ENCODE results near the gene SMIM12.
"Not testable (repeated sequence)": the region's sequence is repeated elsewhere in the genome, so short reads cannot be mapped to it uniquely, and the experiment has no call there.

Gene SMIM12

DNA sequence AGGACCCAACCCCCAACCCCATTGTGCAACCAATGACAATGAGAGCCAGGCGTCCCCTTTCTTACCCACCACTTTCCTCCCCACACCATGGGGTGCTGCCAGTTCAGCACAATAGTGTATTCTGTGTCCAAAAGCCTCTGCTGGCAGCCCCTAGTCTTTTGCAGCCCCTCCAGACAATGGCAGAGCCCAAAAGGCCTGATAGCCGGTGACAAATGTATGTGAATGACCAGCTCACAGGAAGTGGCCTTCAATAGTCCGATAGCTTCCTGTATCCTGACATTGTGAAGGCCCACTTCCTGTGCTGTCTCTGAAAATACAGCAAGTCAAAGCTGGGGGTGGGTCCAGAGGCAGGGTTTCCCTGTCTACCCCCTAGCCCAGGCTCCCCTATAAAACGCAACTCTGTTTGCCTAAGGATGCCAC, 16.6 kb downstream of the SMIM12 start:
- DNase-seq = no peak

DNA sequence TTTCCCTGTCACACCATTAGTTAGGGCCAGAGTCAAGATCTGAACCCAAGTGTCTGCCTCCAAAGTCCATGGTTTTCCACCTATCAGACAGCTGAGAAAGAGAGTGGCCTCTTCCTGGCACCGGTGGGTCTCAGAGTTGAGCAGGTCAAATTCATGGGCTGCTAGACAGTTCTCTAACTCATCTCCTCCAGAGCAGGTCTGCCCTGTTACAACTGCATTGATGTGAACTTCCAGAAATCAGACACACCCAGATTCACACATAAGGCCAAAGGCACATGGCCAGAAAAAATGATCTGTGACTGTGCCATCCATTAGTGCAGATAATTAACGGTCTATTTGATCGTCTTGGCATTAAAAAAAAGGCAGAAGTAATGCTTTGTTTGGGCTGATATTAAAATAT, 17.5 kb downstream of the SMIM12 start:
- DNase-seq = no peak

DNA sequence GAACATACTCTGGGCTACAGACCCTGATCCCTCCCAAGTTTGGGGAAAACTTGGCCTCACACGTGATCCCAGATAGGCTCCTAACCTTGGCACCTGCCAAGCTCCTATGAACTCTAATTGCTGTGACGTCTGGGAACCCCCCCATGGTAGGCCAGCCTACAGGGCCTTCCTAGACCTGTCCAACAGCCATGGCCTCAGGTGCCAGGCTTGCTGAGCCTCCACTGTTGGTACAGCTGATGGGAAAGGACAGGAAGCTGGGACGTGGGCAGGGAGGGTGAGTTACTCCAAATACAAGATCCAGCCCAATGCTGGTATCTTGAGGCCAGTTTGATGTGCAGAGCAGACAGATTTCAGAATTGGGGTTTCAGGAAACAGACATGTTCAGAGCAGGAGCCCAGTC, 19.1 kb downstream of the SMIM12 start:
- no peak for DNase-seq

DNA sequence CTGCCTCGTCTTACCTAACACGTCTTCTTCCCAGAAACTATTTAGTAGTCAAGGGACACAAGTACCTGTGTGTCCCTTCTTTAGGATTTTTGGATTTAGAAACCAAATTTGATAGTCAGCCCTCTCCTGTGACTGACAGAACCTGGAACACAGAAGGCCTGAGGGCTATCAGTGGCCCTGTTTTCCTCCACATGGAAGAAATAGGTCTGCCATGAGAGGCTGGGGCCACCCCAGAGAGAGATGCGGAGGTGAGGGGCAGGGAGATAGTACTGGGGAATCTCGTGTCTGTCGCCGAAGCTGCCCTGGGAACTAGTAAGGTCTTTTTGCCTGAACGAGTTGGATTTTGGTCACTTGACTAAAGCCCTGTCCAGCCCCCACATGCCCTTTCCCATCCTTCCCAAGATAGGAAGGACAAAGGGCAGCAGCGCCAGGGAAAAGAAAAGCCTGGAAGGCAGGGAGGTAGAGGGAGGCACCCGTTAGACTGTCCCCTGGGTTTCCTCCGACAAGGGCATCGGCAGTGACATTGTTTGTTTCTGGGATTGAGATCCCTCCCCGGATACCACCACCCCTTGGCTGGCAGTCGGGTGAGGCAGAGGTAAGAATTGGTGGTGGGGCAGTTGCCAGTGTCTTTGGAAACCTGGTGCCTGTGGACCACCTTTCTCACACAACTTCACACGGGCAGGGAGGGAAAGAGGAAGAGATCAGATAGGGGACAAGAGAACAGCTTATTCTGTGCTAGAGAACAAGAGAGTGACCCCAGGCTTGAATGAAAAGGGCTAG, 19.8 kb downstream of the SMIM12 start:
- no peak for DNase-seq

DNA sequence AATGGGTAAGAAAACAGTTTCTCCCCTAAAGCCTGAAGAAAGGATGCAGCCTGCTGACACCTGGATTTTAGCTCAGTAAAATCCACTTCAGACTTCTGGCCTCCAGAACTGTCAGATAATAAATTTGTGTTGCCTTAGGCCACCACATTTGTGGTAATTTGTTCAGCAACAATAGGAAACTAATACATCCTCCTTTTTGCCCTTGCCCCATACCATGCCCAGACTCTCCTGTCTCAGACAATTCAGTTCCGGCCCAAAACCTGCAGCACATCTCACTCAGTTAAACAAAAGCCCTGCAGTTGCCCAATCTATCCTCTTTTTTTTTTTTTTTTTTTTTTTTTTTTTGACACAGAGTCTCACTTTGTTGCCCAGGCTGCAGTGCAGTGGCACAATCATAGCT, 25.8 kb downstream of the SMIM12 start:
- DNase-seq = no peak

DNA sequence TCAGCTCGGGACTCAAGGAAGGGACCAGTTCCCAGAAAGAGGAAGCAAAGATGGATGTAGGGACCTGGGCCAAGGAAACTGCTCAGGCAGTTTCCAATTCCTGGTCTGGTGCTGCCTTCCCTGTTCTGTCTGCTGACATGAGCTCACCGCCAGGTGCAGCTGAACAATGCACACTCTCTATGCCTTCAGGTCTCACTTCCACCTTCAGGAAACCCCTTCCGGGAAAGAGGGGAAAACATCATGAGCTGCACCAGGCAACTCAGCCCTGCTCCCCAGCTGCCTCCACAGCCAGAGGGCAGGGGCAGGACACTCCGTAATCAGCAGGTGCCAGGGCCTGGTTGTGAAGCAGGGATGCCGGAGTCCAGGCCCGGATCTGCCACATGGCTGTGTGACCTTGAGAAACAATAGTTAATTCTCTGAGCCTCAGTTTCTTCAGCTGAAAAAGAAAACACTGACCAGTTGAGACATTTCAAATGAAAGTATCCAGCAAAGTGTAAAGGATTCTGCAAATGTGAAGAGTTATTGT, 27.8 kb downstream of the SMIM12 start:
- no peak for DNase-seq

DNA sequence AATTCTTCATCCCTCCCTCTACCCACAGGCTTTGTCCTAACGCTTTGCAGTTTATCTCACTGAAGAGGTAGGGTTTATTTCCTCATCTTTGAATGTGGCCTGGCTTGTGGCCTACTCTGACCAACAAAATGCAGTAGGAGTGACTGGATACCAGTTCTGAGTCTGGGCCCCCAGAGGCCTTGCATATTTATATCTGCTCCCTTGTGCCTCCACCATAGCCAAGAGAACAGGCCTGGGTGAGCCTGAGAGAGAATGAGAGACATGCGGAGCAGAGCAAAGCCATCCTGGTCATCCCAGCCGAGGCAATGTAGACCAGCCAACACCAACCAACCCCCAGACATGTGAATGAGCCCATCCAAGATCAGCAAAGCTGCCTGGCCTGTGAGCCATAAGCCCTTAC, 30.3 kb downstream of the SMIM12 start:
- DNase-seq = no peak

DNA sequence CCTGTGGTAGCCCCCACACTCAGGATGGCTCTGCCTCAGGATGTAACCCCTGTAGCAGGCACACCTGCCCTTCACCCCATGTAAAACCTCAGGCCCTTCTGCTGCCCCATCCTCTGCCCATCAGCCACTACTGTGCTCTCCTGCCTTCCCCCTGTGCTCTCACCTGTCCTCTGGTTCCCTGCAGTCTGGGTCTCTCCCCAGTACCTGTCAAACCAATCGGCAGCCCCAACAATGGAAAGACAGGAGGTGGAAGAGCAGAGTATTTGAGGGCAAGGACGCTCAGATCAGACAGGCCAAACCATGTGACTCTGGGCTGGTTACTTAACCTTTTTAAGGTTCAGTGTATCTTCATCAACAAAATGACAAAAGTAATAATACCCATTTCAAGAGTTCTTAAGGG, 30.9 kb downstream of the SMIM12 start:
- DNase-seq = no peak

DNA sequence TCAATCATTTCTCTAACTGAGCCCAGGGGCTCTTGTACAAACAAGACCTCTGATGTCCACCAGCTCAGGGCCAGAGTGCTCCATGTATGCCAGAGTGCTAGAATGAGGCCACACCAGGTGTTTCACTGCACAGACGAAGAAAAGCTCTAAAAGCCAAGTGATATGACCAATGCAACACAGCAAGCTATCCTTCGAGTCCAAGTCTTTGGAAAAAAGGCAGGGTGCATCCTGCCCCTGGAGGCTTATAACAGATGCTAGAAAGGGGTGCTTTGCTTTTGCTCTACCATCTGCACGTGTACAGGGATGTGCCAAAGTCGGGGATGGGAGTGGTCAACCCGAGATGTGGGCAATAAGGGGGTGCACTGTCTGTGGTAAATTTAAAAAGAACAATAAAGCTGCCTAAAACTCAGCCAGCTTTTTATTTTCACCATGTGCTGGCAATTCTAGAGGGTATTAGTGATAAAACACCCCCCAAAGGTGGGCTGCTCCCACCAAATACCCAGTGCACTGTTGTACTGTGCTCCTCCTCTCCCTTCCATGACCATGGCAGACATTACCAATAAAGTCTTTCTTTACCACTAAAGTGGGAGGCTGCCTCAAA, 32.1 kb downstream of the SMIM12 start:
- no peak for DNase-seq

DNA sequence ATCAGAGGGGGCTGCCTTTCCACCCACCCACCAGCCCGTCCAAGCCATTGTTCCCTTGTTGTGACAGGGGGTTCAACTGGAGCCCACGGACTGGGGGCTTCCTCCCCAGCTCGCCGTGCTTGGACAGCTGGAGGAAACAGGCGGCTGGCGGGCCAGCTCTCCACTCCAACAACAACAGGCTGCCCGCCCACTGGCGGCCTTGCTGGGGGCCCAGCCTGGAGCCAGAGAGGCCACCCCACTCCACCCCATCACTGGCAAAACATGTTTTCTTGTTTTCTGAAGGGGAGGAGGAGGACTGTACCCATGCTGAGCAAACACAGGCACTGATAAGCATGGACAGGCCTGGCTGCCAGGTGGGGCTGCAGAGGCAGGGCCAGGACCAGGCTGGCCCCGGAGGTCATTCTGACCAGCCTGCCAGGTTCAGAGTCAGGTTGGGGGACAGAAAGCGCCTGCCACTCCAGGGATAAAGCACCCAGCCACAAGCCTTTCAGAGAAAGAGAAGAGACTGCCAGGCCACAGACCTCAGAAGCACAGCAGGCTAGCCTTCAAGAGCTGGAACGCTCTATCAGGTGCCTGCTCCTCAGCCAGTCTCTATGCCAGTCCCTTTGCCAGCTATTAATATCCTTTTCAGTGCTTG, 34.0 kb downstream of the SMIM12 start:
- DNase-seq = no peak

DNA sequence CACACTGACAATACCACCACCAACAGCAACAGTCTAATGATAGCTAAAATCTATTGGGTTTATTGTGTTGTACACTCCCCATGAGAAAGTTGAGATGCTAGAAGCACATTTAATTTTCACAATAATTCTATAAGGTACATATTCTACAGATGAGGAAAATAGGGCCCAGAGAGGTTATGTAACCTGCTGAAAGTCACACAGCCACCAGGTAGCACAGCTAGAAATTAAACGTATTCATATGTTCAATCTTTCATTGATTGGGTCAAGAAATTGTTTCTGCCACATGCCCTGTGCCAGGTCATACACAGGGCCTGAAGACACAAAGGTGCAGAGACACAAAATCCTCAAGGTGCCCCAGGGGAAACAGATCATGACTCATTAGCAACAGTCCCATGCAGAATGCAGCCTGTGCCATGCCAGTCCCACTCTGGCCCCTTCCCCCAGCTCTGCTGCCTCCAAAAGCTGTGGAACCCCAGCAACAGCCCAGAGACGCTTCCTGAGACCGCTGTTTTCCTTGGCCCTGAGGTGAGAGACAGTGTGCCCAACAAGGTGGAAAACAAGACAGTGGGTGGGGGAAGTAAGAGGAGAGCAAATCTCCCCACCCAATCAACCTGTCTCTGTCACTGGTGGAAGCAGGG, 34.6 kb downstream of the SMIM12 start:
- no peak for DNase-seq

DNA sequence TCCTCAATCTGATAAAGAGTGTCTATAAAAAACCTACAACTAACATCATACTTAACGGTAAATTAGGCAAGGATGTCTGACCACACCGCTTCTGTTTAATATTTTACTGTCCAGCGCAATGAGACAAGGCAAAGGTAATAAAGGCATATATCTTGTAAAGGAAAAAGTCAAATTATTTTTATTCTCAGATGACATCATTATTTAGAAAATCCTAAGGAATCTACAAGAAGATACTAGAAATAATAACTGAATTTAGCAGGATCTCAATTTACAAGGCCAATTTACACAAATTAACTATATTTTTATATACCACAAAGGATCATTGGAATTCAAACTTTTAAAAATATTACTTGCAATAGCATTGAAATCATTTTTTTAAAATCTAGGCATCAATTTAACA, 37.3 kb downstream of the SMIM12 start:
- no peak for DNase-seq

DNA sequence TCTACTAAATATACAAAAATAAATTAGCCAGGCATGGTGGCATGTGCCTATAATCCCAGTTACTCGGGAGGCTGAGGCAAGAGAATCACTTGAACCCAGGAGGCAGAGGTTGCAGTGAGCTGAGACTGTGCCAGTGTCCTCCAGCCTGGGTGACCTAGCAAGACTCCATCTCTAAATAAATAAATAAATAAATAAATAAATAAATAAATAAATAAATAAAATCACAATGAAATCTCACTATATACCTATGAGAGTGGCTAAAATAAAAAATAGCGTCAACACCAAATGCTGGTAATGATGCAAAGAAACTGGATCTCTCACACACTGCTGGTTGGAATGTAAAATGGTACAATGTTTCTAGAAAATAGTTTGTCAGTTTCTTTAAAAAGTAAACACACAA, 40.7 kb downstream of the SMIM12 start:
- DNase-seq = not testable (repeated sequence)

DNA sequence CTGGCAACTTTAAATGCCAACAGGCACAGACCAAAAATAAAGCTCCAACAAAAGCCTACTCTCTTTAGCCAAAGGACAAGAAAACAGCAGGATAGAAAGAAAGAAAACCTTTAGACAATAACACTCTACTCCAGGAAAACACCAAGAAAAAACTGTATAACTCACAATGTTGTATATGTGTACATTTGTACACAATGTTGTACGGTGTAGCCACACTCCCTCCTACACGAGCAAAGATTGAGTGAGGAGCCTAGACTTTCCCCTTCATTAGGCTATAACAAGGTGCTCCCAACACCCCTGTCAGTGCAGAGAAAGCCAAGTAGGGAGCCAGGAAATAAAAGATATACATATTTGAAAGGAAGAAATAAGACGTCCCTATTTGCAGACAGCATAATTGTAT, 42.8 kb downstream of the SMIM12 start:
- no peak for DNase-seq

DNA sequence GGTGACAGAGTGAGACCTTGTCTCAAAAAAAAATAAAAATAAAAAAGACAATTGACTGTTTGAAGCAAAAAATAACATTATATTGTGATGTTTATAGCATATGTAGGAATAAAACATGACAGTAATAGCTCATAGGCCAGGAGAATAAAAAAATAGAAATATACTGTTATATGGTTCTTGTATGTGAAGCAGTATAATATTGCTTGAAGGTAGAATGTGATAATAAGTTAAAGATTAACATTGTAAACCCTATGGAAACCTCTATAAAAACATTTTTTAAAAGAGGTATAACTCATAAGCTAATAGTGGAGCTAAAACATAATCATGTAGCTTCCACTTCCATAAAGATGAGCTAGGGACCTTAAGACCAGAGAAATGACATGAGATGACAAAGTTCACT, 43.2 kb downstream of the SMIM12 start:
- DNase-seq = no peak

DNA sequence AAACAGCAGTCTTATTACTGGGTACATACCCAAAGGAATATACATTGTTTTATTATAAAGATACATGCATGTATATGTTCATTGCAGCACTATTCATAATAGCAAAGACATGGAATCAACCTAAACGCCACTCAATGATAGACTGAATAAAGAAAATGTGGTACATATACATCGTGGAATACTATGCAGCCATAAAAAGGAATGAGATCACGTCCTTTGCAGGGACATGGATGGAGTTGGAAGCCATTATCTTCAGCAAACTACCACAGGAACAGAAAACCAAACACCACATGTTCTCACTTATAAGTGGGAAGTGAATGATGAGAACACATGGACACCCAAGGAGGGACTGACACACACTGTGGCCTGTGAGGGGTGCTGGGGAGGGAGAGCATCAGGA, 48.8 kb downstream of the SMIM12 start:
- not testable (repeated sequence) for DNase-seq

DNA sequence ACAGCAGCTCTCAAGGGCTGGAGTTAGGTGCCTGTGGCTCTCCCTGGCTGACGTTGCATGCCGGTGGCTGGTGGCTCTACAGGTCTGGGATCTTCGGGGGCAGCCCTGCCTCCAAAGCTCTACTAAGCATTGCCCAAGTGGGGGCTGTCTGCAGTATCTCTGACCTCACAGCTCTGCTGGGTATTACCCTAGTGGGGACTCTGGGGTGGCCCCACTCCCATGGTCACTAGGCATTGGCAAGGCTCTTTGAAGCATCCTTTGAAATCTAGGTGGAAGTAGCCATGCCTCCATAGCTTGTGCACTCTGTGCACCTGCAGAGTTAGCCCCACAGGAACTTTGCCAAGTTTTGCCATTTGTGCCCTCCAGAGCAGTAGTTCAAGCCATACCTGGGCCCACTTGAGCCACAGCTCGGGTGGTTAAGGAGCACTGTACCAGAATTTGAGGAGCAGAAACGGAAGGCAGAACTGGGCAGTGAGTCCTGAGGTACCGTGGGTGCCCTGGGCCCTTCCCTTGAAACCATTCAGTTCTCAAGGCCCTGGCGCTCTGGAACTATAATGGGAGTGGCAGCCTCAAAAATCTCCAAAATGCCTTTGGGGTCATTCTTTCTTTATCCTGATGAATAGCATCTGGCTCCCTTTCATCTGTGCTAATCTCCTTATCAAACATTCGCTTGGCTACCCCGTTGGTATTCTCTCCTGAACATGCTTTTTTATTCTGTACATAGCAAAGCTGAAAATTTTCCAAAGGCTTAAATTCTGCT, 51.3 kb downstream of the SMIM12 start:
- no peak for DNase-seq

DNA sequence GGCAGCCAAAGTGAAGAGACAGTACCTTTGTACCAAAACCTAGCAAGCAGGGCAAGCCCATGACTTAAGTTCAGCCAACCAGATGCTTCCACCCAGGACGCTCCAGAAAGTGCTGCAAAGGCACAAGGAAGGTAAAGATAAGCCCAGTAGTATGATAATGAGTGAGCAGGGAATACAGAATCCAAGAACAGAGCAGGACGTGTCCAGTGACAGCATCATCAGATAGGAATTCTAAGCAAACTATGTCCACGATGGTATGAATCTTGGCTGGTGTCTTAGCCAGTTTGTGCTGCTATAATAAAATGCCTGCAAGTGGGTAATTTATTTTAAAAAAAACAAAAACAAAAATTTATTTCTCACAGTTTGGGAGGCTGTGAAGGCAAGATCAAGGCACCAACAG, 53.2 kb downstream of the SMIM12 start:
- no peak for DNase-seq

DNA sequence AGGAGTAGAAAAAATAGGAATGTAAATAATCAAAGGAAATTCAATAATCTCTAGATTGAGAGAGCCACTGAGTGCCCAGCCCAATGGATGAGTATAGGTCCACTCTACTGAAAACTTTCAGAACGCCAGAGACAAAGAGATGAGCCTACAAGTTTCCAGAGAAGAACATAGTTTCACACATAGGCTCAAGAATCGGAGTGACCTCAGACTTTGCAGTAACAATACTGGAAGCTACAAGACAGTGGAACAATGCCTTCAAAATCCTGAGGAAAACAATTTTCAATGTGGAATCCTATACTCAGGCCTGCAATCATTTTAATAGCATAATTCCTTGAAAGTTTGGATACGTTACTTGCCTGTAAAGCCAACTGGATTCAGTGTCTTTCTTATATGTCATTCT, 55.8 kb downstream of the SMIM12 start:
- no peak for DNase-seq

Measured in T-helper 2 cell (primary cell).